ENCODE data around the gene PRM2.

The PRM2 gene

DNA sequence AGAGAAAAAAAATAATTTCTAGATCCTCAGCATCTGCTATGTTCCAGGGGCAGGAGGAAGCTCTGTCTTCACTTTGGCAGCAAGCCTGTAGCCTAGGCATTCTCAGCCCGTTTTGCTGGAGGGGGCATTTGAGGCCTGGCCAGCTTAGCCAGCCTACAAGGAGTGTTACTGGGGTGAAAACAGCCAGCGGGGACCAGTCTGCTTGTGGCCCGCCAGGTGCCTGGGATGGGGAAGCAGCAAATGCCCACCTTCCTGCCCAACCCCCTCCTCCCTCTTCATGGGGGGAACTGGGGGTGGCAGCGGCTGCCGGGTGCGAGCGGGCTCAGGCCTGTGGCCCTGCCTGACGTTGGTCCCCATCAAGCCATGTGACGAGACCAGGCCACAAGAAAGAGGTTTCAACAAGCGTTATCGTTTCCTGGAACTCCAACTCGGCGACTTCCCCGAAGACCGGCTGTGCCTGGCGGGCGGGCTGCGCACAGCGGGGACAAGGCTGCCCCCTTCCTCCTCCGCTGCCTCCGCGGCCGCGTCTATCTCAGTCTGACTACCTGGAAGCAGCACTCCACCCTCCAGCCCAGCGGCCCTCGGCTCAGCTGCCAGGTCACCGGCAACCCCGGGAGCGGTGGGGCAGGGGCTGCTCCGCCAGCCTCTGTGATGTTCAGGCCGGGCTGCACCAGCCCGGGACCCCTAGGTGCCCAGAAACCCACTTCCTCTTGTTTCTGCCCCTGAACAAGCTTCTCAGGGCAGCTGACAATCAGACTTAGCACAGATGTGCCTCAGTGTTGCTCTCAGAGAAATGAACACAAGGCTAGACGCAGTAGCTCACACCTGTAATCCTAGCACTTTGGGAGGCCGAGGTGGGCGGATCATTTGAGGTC lies 43.2 kb downstream of the PRM2 start:
- H3K27ac ChIP-seq (ENCODE audit: low read depth, low read length), result no peak overlapping the region
- H3K4me1 ChIP-seq (ENCODE audit: control insufficient read depth, low read length), result peaks cover 17% of the 10 kb centered on the region

GRCh38 chr16:11232302-11232851 lies 43.9 kb downstream of the PRM2 start:
- Histone ChIP-seq H3K27ac (ENCODE audit: low read depth, low read length) (no peak overlapping the region), H3K9me2 (replicated peaks; ENCODE audit: control insufficient read depth, low read length) (no peaks in the 10 kb centered on the region)

More for the DNA sequence above, 43.2 kb downstream of the PRM2 start:
- H3K4me3 ChIP-seq (ENCODE audit: low read length), result no peak overlapping the region
- no peak for TF ChIP-seq CTCF (IDR thresholded peaks at IDR 0.05; ENCODE audit: low read depth, low read length, poor library complexity, severe bottlenecking)
- TF ChIP-seq EZH2phosphoT487 (IDR thresholded peaks at IDR 0.05; ENCODE audit: borderline replicate concordance, low read length), result no peak
- no peaks in the 10 kb centered on the region for H3K9me3 ChIP-seq (ENCODE audit: control insufficient read depth, insufficient read depth, low read length)
- no peaks in the 10 kb centered on the region for H3F3A ChIP-seq (ENCODE audit: control insufficient read depth, insufficient read depth)
- H3K9me2 ChIP-seq (replicated peaks; ENCODE audit: control insufficient read depth, low read length), result no peaks in the 10 kb centered on the region
- no peaks in the 10 kb centered on the region for H4K20me1 ChIP-seq (ENCODE audit: control insufficient read depth, insufficient read depth, low read depth, low read length)
- peak overlapping the region; percentile 35; the same call in 1 of the 2 replicates for H3K4me2 ChIP-seq (ENCODE audit: low read length)
- H3K79me2 ChIP-seq (ENCODE audit: control insufficient read depth, low read length), result no peaks in the 10 kb centered on the region
- H3K27me3 ChIP-seq (ENCODE audit: control insufficient read depth, low read length), result peaks cover 38% of the 10 kb centered on the region
- H3K36me3 ChIP-seq (ENCODE audit: control insufficient read depth, low read length), result no peaks in the 10 kb centered on the region

GRCh38 chr16:11231367-11231970 lies 44.8 kb downstream of the PRM2 start:
- no peaks in the 10 kb centered on the region for H3F3A ChIP-seq (ENCODE audit: control insufficient read depth, insufficient read depth)
- H4K20me1 ChIP-seq (ENCODE audit: control insufficient read depth, insufficient read depth, low read depth, low read length), result no peaks in the 10 kb centered on the region
- no peaks in the 10 kb centered on the region for H3K9me3 ChIP-seq (ENCODE audit: control insufficient read depth, insufficient read depth, low read length)
- peaks cover 41% of the 10 kb centered on the region for H3K27me3 ChIP-seq (ENCODE audit: control insufficient read depth, low read length)
- no peaks in the 10 kb centered on the region for H3K36me3 ChIP-seq (ENCODE audit: control insufficient read depth, low read length)
- H3K27ac ChIP-seq (ENCODE audit: low read depth, low read length), result no peak overlapping the region
- H3K79me2 ChIP-seq (ENCODE audit: control insufficient read depth, low read length), result no peaks in the 10 kb centered on the region
- H3K4me3 ChIP-seq (ENCODE audit: low read length), result no peak overlapping the region
- no peak overlapping the region for H3K4me2 ChIP-seq (ENCODE audit: low read length)
- no peak for TF ChIP-seq CTCF (IDR thresholded peaks at IDR 0.05; ENCODE audit: low read depth, low read length, poor library complexity, severe bottlenecking)
- no peak for TF ChIP-seq EZH2phosphoT487 (IDR thresholded peaks at IDR 0.05; ENCODE audit: borderline replicate concordance, low read length)
- H3K9me2 ChIP-seq (replicated peaks; ENCODE audit: control insufficient read depth, low read length), result no peaks in the 10 kb centered on the region
- H3K4me1 ChIP-seq (ENCODE audit: control insufficient read depth, low read length), result peaks cover 17% of the 10 kb centered on the region

More at GRCh38 chr16:11232302-11232851, 43.9 kb downstream of the PRM2 start:
- peaks cover 38% of the 10 kb centered on the region for H3K27me3 ChIP-seq (ENCODE audit: control insufficient read depth, low read length)
- H4K20me1 ChIP-seq (ENCODE audit: control insufficient read depth, insufficient read depth, low read depth, low read length), result no peaks in the 10 kb centered on the region
- H3K4me3 ChIP-seq (ENCODE audit: low read length), result no peak overlapping the region
- TF ChIP-seq EZH2phosphoT487 (IDR thresholded peaks at IDR 0.05; ENCODE audit: borderline replicate concordance, low read length) (no peak), CTCF (IDR thresholded peaks at IDR 0.05; ENCODE audit: low read depth, low read length, poor library complexity, severe bottlenecking) (no peak)
- H3K36me3 ChIP-seq (ENCODE audit: control insufficient read depth, low read length), result no peaks in the 10 kb centered on the region
- H3K9me3 ChIP-seq (ENCODE audit: control insufficient read depth, insufficient read depth, low read length), result no peaks in the 10 kb centered on the region
- H3K79me2 ChIP-seq (ENCODE audit: control insufficient read depth, low read length), result no peaks in the 10 kb centered on the region
- H3K4me2 ChIP-seq (ENCODE audit: low read length), result no peak overlapping the region
- H3K4me1 ChIP-seq (ENCODE audit: control insufficient read depth, low read length), result peaks cover 17% of the 10 kb centered on the region
- no peaks in the 10 kb centered on the region for H3F3A ChIP-seq (ENCODE audit: control insufficient read depth, insufficient read depth)
